ENCODE data around the gene DYNLT5.

DNA sequence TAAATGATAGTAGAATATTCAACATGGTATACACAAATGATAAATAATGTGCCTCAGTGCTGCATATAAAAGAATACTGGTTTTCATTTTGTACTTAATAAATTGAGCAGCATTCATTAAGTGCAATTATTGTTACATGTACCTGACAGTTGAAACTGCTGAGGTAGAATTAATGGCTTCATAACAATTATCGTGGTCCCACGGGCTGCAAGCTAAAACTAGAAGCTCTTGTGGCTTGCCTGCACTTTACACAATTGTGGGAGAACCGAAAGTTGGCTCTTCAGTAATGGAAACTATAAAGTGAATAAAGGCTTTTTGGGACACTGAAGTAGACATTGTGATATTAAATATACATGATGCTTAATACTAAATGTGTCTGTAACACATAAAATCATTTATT lies 25.6 kb downstream of the DYNLT5 start:
- no peak for TF ChIP-seq TOX (CRISPR knock-in tag; IDR thresholded peaks at IDR 0.05; ENCODE audit: borderline replicate concordance)
- TF ChIP-seq RARB (CRISPR knock-in tag; IDR thresholded peaks at IDR 0.05) = no peak
- TF ChIP-seq BACH2 (CRISPR knock-in tag; IDR thresholded peaks at IDR 0.05; ENCODE audit: borderline replicate concordance) = no peak
- TF ChIP-seq POU6F1 (CRISPR knock-in tag; IDR thresholded peaks at IDR 0.05; ENCODE audit: borderline replicate concordance, low read depth) = no peak
- no peak for TF ChIP-seq ZNF565 (CRISPR knock-in tag; conservative IDR thresholded peaks at IDR 0.05; ENCODE audit: low read depth)
- TF ChIP-seq PATZ1 (CRISPR knock-in tag; IDR thresholded peaks at IDR 0.05; ENCODE audit: borderline replicate concordance) = no peak
- no peak for TF ChIP-seq GLIS3 (CRISPR knock-in tag; IDR thresholded peaks at IDR 0.05)

All from SK-N-SH treated with all-trans-retinoic acid at 6 μM for 48 hours (cell line).